ENCODE measurements around the gene TAGLN. TPM values are rescaled to one million over a fixed set of nuclear protein-coding genes. Genes with fewer than 3 reads are reported as not detected.
A peak's percentile ranks its signal among the peaks of the same experiment; 100 is the strongest.

TAGLN gene
- total RNA-seq, 3 donors from 2014 or later (not counting 1 experiment from before 2014, with no cell fraction given): 8.2 to 18.0 (median 8.3) TPM

DNA sequence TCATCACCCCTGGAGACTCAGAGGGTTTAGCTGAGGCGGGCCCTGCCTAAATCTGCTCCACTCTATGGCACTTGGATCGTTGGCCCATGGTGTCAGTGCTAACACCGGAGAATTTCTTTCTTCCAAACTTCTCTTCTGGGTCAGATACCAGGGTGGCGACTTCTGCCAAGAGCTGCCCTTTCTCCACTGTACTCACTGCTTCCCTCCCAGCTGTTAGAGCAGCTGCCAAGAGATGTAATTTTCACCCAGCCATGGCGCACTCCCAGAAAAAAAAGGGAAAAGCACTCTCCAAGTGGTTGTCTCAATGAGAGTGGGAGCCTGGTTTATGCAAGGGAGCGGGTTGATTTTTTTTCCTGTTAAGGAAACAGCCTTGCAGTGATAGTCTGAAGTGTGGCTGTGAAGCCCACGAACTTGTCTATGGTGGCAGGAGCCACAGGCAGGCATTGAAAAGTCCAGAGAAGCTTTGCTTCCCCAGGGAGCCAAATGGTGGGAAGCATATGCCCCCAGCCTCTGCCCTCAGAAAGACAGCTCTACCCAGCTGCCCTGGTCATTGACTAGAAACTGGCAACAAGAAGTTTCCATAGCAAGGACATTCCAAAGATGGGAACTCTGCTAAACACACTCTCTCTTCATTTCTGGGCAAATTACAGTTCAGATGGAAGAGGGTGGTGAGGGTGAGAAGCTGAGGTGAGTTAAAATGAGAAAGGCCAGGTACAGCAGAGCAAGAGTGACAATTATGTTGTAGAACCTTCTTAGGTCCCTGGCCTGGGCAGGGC lies 22.0 kb downstream of the TAGLN start:
- ATAC-seq (no peak), DNase-seq (no peak)
- TF ChIP-seq, protein P1, sequence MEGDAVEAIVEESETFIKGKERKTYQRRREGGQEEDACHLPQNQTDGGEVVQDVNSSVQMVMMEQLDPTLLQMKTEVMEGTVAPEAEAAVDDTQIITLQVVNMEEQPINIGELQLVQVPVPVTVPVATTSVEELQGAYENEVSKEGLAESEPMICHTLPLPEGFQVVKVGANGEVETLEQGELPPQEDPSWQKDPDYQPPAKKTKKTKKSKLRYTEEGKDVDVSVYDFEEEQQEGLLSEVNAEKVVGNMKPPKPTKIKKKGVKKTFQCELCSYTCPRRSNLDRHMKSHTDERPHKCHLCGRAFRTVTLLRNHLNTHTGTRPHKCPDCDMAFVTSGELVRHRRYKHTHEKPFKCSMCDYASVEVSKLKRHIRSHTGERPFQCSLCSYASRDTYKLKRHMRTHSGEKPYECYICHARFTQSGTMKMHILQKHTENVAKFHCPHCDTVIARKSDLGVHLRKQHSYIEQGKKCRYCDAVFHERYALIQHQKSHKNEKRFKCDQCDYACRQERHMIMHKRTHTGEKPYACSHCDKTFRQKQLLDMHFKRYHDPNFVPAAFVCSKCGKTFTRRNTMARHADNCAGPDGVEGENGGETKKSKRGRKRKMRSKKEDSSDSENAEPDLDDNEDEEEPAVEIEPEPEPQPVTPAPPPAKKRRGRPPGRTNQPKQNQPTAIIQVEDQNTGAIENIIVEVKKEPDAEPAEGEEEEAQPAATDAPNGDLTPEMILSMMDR (IDR thresholded peaks at IDR 0.05): no peak
- H3K36me3 ChIP-seq (ENCODE audit: control insufficient read depth, insufficient read depth, low read length): peaks cover 93% of the 10 kb centered on the region
- H3K36me3 Mint-ChIP-seq: peaks cover 6% of the 10 kb centered on the region
- H3K27me3 ChIP-seq (ENCODE audit: control insufficient read depth, insufficient read depth, low read length): no peaks in the 10 kb centered on the region
- H3K27me3 Mint-ChIP-seq (ENCODE audit: low read depth in 2 of 2): no peaks in the 10 kb centered on the region
- H3K27ac ChIP-seq (ENCODE audit: low read length): no peak overlapping the region
- no peaks in the 10 kb centered on the region for H3K9me3 Mint-ChIP-seq
- H3K27ac Mint-ChIP-seq: peak overlapping the region in 1 of 2 donors; percentile 8
- H3K9me3 ChIP-seq (ENCODE audit: control insufficient read depth, insufficient read depth, low read length): no peaks in the 10 kb centered on the region
- no peaks in the 10 kb centered on the region for H3K4me1 ChIP-seq (ENCODE audit: control insufficient read depth, insufficient read depth, low read length)
- intact Hi-C loops (cut with micrococcal nuclease): loop anchor here (10.0 kb wide), 1 partner anchor 336 kb away; no protein-coding TSS in a partner anchor
- H3K4me1 Mint-ChIP-seq: peaks cover 5 to 18% of the 10 kb centered on the region in 2 donors
- no peak overlapping the region for H3K4me3 ChIP-seq (ENCODE audit: low read length)
- 96% methylated on average over 7 of the region's 7 CpGs for WGBS (ENCODE audit: insufficient coverage)
- H3K4me3 Mint-ChIP-seq: no peak overlapping the region

- TF ChIP-seq, protein P1 (IDR thresholded peaks at IDR 0.05): no peak
- Histone ChIP-seq H3K4me3 (ENCODE audit: low read length) (no peak overlapping the region), H3K9me3 (ENCODE audit: control insufficient read depth, insufficient read depth, low read length) (no peaks in the 10 kb centered on the region), H3K27me3 (ENCODE audit: control insufficient read depth, insufficient read depth, low read length) (no peaks in the 10 kb centered on the region), H3K36me3 (ENCODE audit: control insufficient read depth, insufficient read depth, low read length) (peaks cover 94% of the 10 kb centered on the region), H3K4me1 (ENCODE audit: control insufficient read depth, insufficient read depth, low read length) (peaks cover 3% of the 10 kb centered on the region), H3K27ac (ENCODE audit: low read length) (no peak overlapping the region)
- intact Hi-C loops (cut with micrococcal nuclease): loop anchor here (10.0 kb wide), 1 partner anchor 337 kb away; no protein-coding TSS in a partner anchor
- DNase-seq: no peak
- H3K27ac Mint-ChIP-seq: peak overlapping the region in 1 of 2 donors; percentile 38
- H3K4me3 Mint-ChIP-seq: no peak overlapping the region
- peaks cover 11 to 25% of the 10 kb centered on the region in 2 donors for H3K4me1 Mint-ChIP-seq
- H3K9me3 Mint-ChIP-seq: no peaks in the 10 kb centered on the region
- H3K27me3 Mint-ChIP-seq (ENCODE audit: low read depth in 2 of 2): no peaks in the 10 kb centered on the region
- 97% methylated on average over 7 of the region's 7 CpGs for WGBS (ENCODE audit: insufficient coverage)
- H3K36me3 Mint-ChIP-seq: peaks cover 6% of the 10 kb centered on the region
- no peak for ATAC-seq
These were observed 22.8 kb downstream of the TAGLN start for GRCh38 chr11:117221775-117222517.

GRCh38 chr11:117222991-117223740 lies 24.0 kb downstream of the TAGLN start:
- Mint-ChIP-seq H3K36me3 (no peaks in the 10 kb centered on the region), H3K27ac (no peak overlapping the region), H3K9me3 (no peaks in the 10 kb centered on the region), H3K27me3 (ENCODE audit: low read depth in 2 of 2) (no peaks in the 10 kb centered on the region), H3K4me1 (peaks cover 14 to 30% of the 10 kb centered on the region in 2 donors), H3K4me3 (no peak overlapping the region)
- DNase-seq (no peak), ATAC-seq (no peak)
- Histone ChIP-seq H3K4me1 (ENCODE audit: control insufficient read depth, insufficient read depth, low read length) (peaks cover 3% of the 10 kb centered on the region), H3K27ac (ENCODE audit: low read length) (no peak overlapping the region), H3K4me3 (ENCODE audit: low read length) (no peak overlapping the region), H3K36me3 (ENCODE audit: control insufficient read depth, insufficient read depth, low read length) (peaks cover 92% of the 10 kb centered on the region), H3K9me3 (ENCODE audit: control insufficient read depth, insufficient read depth, low read length) (no peaks in the 10 kb centered on the region), H3K27me3 (ENCODE audit: control insufficient read depth, insufficient read depth, low read length) (no peaks in the 10 kb centered on the region)
- intact Hi-C loops (cut with micrococcal nuclease): loop anchor here (10.0 kb wide), 1 partner anchor 338 kb away; no protein-coding TSS in a partner anchor
- TF ChIP-seq, protein P1 (IDR thresholded peaks at IDR 0.05): no peak
- 97% methylated on average over 14 of the region's 14 CpGs for WGBS (ENCODE audit: insufficient coverage)
